Ovary (tissue), 3 donors: ENCODE results near the gene SDK1.

Experiments used
- POLR2A ChIP-seq: fragments of 450-650 bp; IDR thresholded peaks from one replicate; pipeline ENCODE4 v1.6.1; 2017; ENCODE audit warnings: antibody characterized with exemption, mild to moderate bottlenecking, moderate library complexity
- TF ChIP-seq, protein P1 (sequence below), 3 donors: fragments of 450-650 bp in 2 of 3; fragments of 200-600 bp in 1 of 3; IDR thresholded peaks; one replicate each; pipeline versions ENCODE4 v1.5.1 to v1.8.0; 2016 to 2022; ENCODE audit warnings: antibody characterized with exemption in 3 of 3, mild to moderate bottlenecking in 1 of 3
- donor health status: DM: no; HTN: no; CAD: no.

DNA sequence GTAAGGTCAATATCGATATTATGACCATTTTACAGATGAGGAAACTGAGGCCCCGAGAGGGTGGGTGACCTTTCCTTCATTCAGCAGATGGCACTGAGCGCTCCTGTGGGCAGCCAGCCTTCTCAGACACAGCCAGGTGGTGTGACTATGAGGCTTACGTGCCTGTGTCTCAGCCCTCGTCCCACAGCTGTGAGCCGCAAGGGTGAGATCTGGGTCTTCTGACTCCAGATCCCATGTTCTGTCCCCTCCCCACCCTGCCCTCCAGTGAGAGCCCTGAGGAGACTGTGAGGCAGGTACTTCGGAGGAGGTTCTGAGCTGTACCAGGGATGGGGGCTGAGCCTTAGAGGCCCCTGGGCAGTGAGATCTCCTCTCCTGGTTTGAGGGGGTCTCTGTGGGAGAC, 767.2 kb downstream of the SDK1 start:
- TF ChIP-seq, protein P1, sequence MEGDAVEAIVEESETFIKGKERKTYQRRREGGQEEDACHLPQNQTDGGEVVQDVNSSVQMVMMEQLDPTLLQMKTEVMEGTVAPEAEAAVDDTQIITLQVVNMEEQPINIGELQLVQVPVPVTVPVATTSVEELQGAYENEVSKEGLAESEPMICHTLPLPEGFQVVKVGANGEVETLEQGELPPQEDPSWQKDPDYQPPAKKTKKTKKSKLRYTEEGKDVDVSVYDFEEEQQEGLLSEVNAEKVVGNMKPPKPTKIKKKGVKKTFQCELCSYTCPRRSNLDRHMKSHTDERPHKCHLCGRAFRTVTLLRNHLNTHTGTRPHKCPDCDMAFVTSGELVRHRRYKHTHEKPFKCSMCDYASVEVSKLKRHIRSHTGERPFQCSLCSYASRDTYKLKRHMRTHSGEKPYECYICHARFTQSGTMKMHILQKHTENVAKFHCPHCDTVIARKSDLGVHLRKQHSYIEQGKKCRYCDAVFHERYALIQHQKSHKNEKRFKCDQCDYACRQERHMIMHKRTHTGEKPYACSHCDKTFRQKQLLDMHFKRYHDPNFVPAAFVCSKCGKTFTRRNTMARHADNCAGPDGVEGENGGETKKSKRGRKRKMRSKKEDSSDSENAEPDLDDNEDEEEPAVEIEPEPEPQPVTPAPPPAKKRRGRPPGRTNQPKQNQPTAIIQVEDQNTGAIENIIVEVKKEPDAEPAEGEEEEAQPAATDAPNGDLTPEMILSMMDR (IDR thresholded peaks at IDR 0.05) = no peak
- no peak for TF ChIP-seq POLR2A
